K562 (cell line): ENCODE measurements around the gene LGALS13.

Experiments
- CHD7 ChIP-seq: fragments of 200-600 bp; sonication (generic); IDR thresholded peaks from one replicate; pipeline ENCODE4 v1.6.1; 2012; ENCODE audit warnings: mild to moderate bottlenecking, low read depth, low read length, inconsistent platforms
- CTCF ChIP-seq, 3 experiments: IDR thresholded peaks in 2 of 3; conservative IDR thresholded peaks in 1 of 3; 2 replicates each; pipeline ENCODE4 v1.5.1; 2011 to 2012; ENCODE audit warnings: low read length in 3 of 3, mild to moderate bottlenecking in 3 of 3, control low read depth in 2 of 3, improper control_type of control experiment in 1 of 3, inconsistent platforms in 1 of 3, low read depth in 1 of 3, mixed read lengths in 1 of 3, moderate library complexity in 1 of 3; ENCODE audit not compliant: insufficient read depth in 2 of 3
- EZH2 ChIP-seq: IDR thresholded peaks from 2 replicates; pipeline ENCODE4 v1.6.1; 2012; ENCODE audit warnings: low read depth, mild to moderate bottlenecking, inconsistent platforms, low read length, borderline replicate concordance
- GTF3C2 ChIP-seq: IDR thresholded peaks from 3 replicates; pipeline ENCODE4 v1.6.1; 2011; ENCODE audit warnings: borderline replicate concordance, mild to moderate bottlenecking, moderate library complexity; ENCODE audit not compliant: insufficient read length; ENCODE audit errors: extremely low read depth
- NFYB ChIP-seq: IDR thresholded peaks from 2 replicates; pipeline ENCODE4 v1.6.1; 2011; ENCODE audit warnings: mild to moderate bottlenecking, moderate library complexity; ENCODE audit not compliant: insufficient read length; ENCODE audit errors: extremely low read depth

- TF ChIP-seq NFYB (no peak), EZH2 (no peak), GTF3C2 (no peak), CHD7 (no peak), CTCF (IDR thresholded peaks at IDR 0.05 in 2 of 3, conservative IDR thresholded peaks at IDR 0.05 in 1 of 3; ENCODE audit: insufficient read depth in 2 of 3, low read depth in 1 of 3, low read length in 3 of 3) (no peak)
These were observed 43.6 kb downstream of the LGALS13 start for GRCh38 chr19:39645800-39646411.
